Neural progenitor cell (in vitro differentiated cells): Measurements from ENCODE around the gene PAK1. TPM values are rescaled to one million over a fixed set of nuclear protein-coding genes. Genes with fewer than 3 reads are reported as not detected.

Experiments used
- DNase-seq: peaks from one replicate; pipeline ENCODE4 v3.0.0-alpha.2; 2016; ENCODE audit warnings: low spot score
- H2AFZ ChIP-seq: fragments of 200-600 bp; sonication (generic); replicated peaks from 2 replicates; pipeline ENCODE4 v1.6.1; 2016; ENCODE audit warnings: antibody characterized with exemption
- H3F3A ChIP-seq: fragments of 200-600 bp; sonication (generic); 2 replicates; pipeline ENCODE4 v1.6.1; 2016; ENCODE audit warnings: antibody characterized with exemption, low read depth
- H3K27ac ChIP-seq: fragments of 200-600 bp; sonication (generic); 2 replicates; pipeline ENCODE4 v1.5.1; 2016; ENCODE audit warnings: mild to moderate bottlenecking
- H3K27me3 ChIP-seq: fragments of 200-600 bp; sonication (generic); 2 replicates; pipeline ENCODE4 v1.6.1; 2016; ENCODE audit warnings: mild to moderate bottlenecking, moderate library complexity
- H3K36me3 ChIP-seq: fragments of 200-600 bp; sonication (generic); 2 replicates; pipeline ENCODE4 v1.5.1; 2016
- H3K4me1 ChIP-seq: fragments of 200-600 bp; sonication (generic); 2 replicates; pipeline ENCODE4 v1.6.1; 2016; ENCODE audit warnings: mixed run types
- H3K4me2 ChIP-seq: fragments of 200-600 bp; sonication (generic); 2 replicates; pipeline ENCODE4 v1.6.1; 2016
- H3K4me3 ChIP-seq: fragments of 200-600 bp; sonication (generic); 2 replicates; pipeline ENCODE4 v1.5.1; 2016
- H3K79me2 ChIP-seq: fragments of 200-600 bp; sonication (generic); 2 replicates; pipeline ENCODE4 v1.6.1; 2016; ENCODE audit warnings: low read depth
- H3K9ac ChIP-seq: fragments of 200-600 bp; sonication (generic); 2 replicates; pipeline ENCODE4 v1.6.1; 2016
- H3K9me3 ChIP-seq: fragments of 200-600 bp; sonication (generic); 2 replicates; pipeline ENCODE4 v1.5.1; 2016; ENCODE audit warnings: low read depth
- H4K20me1 ChIP-seq: fragments of 200-600 bp; sonication (generic); 2 replicates; pipeline ENCODE4 v1.6.1; 2016; ENCODE audit warnings: low read depth
- H3K27ac Mint-ChIP-seq: 3 replicates; pipeline ENCODE4 v1.8.0; 2021; ENCODE audit warnings: mixed read lengths
- H3K27me3 Mint-ChIP-seq: 2 replicates; pipeline ENCODE4 v1.8.0; 2022; ENCODE audit warnings: low read depth, mild to moderate bottlenecking, inconsistent platforms, moderate library complexity, mixed read lengths; ENCODE audit not compliant: insufficient read depth
- H3K36me3 Mint-ChIP-seq: 3 replicates; pipeline ENCODE4 v1.8.0; 2021; ENCODE audit warnings: mixed read lengths
- H3K4me1 Mint-ChIP-seq: 3 replicates; pipeline ENCODE4 v1.8.0; 2021; ENCODE audit warnings: mixed read lengths
- H3K4me3 Mint-ChIP-seq: 3 replicates; pipeline ENCODE4 v1.8.0; 2021; ENCODE audit warnings: mild to moderate bottlenecking, moderate library complexity, mixed read lengths
- H3K9me3 Mint-ChIP-seq: 3 replicates; pipeline ENCODE4 v1.8.0; 2020; ENCODE audit warnings: mixed read lengths
- CTCF ChIP-seq: fragments of 200-600 bp; sonication (generic); IDR thresholded peaks from 2 replicates; pipeline ENCODE4 v1.5.1; 2017; ENCODE audit warnings: antibody characterized with exemption, mild to moderate bottlenecking
- EZH2 ChIP-seq: fragments of 200-600 bp; sonication (generic); IDR thresholded peaks from 2 replicates; pipeline ENCODE4 v1.6.1; 2017; ENCODE audit warnings: antibody characterized with exemption, mild to moderate bottlenecking, moderate library complexity
- EZH2phosphoT487 ChIP-seq: fragments of 200-600 bp; sonication (generic); IDR thresholded peaks from 2 replicates; pipeline ENCODE4 v1.6.1; 2017; ENCODE audit warnings: antibody characterized with exemption
- total RNA-seq: library from RNA; depleted of rRNA; stranded (reverse); fragments of >200 nt; gene quantifications from 2 replicates; pipeline ENCODE4 v1.2.3, GENCODE V29; 2015; ENCODE audit warnings: low replicate concordance

The PAK1 gene
- total RNA-seq, 1 donor from 2014 or later = 52.1 TPM

- no peak overlapping the region for H3K27ac ChIP-seq
- H3K27me3 Mint-ChIP-seq = peaks cover 2% of the 10 kb centered on the region
- H3K9me3 Mint-ChIP-seq = no peaks in the 10 kb centered on the region
- H4K20me1 ChIP-seq = no peaks in the 10 kb centered on the region
- no peaks in the 10 kb centered on the region for H3K27me3 ChIP-seq
- no peak overlapping the region for H3K4me3 ChIP-seq
- no peaks in the 10 kb centered on the region for H3K4me1 Mint-ChIP-seq
- no peaks in the 10 kb centered on the region for H3F3A ChIP-seq
- no peak overlapping the region for H3K4me3 Mint-ChIP-seq
- H3K36me3 ChIP-seq = no peaks in the 10 kb centered on the region
- no peaks in the 10 kb centered on the region for H3K79me2 ChIP-seq
- no peak overlapping the region for H2AFZ ChIP-seq
- no peak overlapping the region for H3K9ac ChIP-seq
- no peak for TF ChIP-seq EZH2phosphoT487
- no peaks in the 10 kb centered on the region for H3K9me3 ChIP-seq
- no peaks in the 10 kb centered on the region for H3K4me1 ChIP-seq
- no peak overlapping the region for H3K27ac Mint-ChIP-seq
- H3K36me3 Mint-ChIP-seq = peaks cover 11% of the 10 kb centered on the region
- DNase-seq = no peak
- no peak overlapping the region for H3K4me2 ChIP-seq
Measured at GRCh38 chr11:77318600-77318999, 155.3 kb downstream of the PAK1 start.

GRCh38 chr11:77316733-77317342 is 157.1 kb downstream of the PAK1 start:
- H4K20me1 ChIP-seq = no peaks in the 10 kb centered on the region
- no peaks in the 10 kb centered on the region for H3K4me1 Mint-ChIP-seq
- H3K79me2 ChIP-seq = no peaks in the 10 kb centered on the region
- peaks cover 2% of the 10 kb centered on the region for H3K27me3 Mint-ChIP-seq
- H3K9me3 ChIP-seq = no peaks in the 10 kb centered on the region
- no peak overlapping the region for H3K4me3 ChIP-seq
- no peaks in the 10 kb centered on the region for H3F3A ChIP-seq
- peak overlapping the region; percentile 37 for H2AFZ ChIP-seq
- TF ChIP-seq CTCF (no peak), EZH2 (no peak), EZH2phosphoT487 (no peak)
- no peaks in the 10 kb centered on the region for H3K27me3 ChIP-seq
- H3K27ac Mint-ChIP-seq = no peak overlapping the region
- no peak overlapping the region for H3K4me2 ChIP-seq
- H3K36me3 ChIP-seq = no peaks in the 10 kb centered on the region
- no peak for DNase-seq
- H3K4me1 ChIP-seq = no peaks in the 10 kb centered on the region
- no peak overlapping the region for H3K27ac ChIP-seq
- H3K9me3 Mint-ChIP-seq = no peaks in the 10 kb centered on the region
- no peak overlapping the region for H3K9ac ChIP-seq
- H3K4me3 Mint-ChIP-seq = no peak overlapping the region
- H3K36me3 Mint-ChIP-seq = no peaks in the 10 kb centered on the region

- TF ChIP-seq EZH2phosphoT487 (no peak), CTCF (no peak), EZH2 (no peak)
- no peaks in the 10 kb centered on the region for H3K27me3 ChIP-seq
- no peaks in the 10 kb centered on the region for H3K4me1 ChIP-seq
- H3K4me3 ChIP-seq = no peak overlapping the region
- H3K27ac Mint-ChIP-seq = no peak overlapping the region
- no peak overlapping the region for H3K27ac ChIP-seq
- no peaks in the 10 kb centered on the region for H4K20me1 ChIP-seq
- no peaks in the 10 kb centered on the region for H3F3A ChIP-seq
- no peak overlapping the region for H3K4me3 Mint-ChIP-seq
- no peak overlapping the region for H3K9ac ChIP-seq
- H2AFZ ChIP-seq = no peak overlapping the region
- H3K4me2 ChIP-seq = no peak overlapping the region
- no peaks in the 10 kb centered on the region for H3K9me3 ChIP-seq
- no peak for DNase-seq
- H3K79me2 ChIP-seq = no peaks in the 10 kb centered on the region
- no peaks in the 10 kb centered on the region for H3K27me3 Mint-ChIP-seq
- H3K36me3 ChIP-seq = no peaks in the 10 kb centered on the region
- no peaks in the 10 kb centered on the region for H3K36me3 Mint-ChIP-seq
- no peaks in the 10 kb centered on the region for H3K4me1 Mint-ChIP-seq
- no peaks in the 10 kb centered on the region for H3K9me3 Mint-ChIP-seq
Measured at GRCh38 chr11:77312107-77312506, 161.8 kb downstream of the PAK1 start.

- DNase-seq = no peak
- Histone ChIP-seq H3K9ac (no peak overlapping the region), H3K4me1 (no peaks in the 10 kb centered on the region), H2AFZ (no peak overlapping the region), H3K9me3 (no peaks in the 10 kb centered on the region), H3K27ac (no peak overlapping the region), H3K4me2 (no peak overlapping the region), H3K79me2 (no peaks in the 10 kb centered on the region), H4K20me1 (no peaks in the 10 kb centered on the region), H3K27me3 (no peaks in the 10 kb centered on the region), H3K36me3 (no peaks in the 10 kb centered on the region), H3F3A (no peaks in the 10 kb centered on the region), H3K4me3 (no peak overlapping the region)
- TF ChIP-seq CTCF (no peak), EZH2 (no peak), EZH2phosphoT487 (no peak)
- no peak overlapping the region for H3K27ac Mint-ChIP-seq
- no peaks in the 10 kb centered on the region for H3K27me3 Mint-ChIP-seq
- H3K9me3 Mint-ChIP-seq = no peaks in the 10 kb centered on the region
- no peak overlapping the region for H3K4me3 Mint-ChIP-seq
- H3K4me1 Mint-ChIP-seq = no peaks in the 10 kb centered on the region
- no peaks in the 10 kb centered on the region for H3K36me3 Mint-ChIP-seq
Measured at GRCh38 chr11:77311701-77312100, 162.2 kb downstream of the PAK1 start.
